Measurements from ENCODE around the gene BMP7. TPM values are rescaled to one million over a fixed set of nuclear protein-coding genes. Genes with fewer than 3 reads are reported as not detected.

BMP7 gene
- total and polyA plus RNA-seq, 11 donors = 0.72 to 12.3 (median 3.7) TPM

DNA sequence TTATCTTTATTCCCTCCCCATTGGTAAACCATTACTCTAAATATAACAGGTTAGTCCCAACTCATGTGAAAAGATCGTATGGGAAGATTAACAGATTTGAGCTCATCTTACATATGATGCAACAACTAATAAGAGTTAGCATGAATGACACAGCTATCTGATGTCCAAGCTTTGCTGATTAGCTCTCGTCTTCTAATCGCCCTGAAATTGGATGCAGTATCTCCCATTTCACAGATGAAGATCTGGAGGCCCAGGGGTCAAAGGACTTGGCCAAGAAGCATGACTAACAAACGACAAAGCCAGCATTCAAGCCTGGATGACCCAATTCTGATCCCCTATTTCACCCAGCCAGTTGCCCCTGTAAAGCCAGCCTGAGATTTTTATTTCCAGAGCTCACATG is 8.4 kb upstream of the BMP7 start:
- TF ChIP-seq POLR2A (IDR thresholded peaks at IDR 0.05) = no peak
- TF ChIP-seq, protein P1, sequence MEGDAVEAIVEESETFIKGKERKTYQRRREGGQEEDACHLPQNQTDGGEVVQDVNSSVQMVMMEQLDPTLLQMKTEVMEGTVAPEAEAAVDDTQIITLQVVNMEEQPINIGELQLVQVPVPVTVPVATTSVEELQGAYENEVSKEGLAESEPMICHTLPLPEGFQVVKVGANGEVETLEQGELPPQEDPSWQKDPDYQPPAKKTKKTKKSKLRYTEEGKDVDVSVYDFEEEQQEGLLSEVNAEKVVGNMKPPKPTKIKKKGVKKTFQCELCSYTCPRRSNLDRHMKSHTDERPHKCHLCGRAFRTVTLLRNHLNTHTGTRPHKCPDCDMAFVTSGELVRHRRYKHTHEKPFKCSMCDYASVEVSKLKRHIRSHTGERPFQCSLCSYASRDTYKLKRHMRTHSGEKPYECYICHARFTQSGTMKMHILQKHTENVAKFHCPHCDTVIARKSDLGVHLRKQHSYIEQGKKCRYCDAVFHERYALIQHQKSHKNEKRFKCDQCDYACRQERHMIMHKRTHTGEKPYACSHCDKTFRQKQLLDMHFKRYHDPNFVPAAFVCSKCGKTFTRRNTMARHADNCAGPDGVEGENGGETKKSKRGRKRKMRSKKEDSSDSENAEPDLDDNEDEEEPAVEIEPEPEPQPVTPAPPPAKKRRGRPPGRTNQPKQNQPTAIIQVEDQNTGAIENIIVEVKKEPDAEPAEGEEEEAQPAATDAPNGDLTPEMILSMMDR (IDR thresholded peaks at IDR 0.05) = no peak
- no peaks in the 10 kb centered on the region for H3K36me3 ChIP-seq
- no peak overlapping the region for H3K27ac ChIP-seq
- no peak overlapping the region for H3K4me3 ChIP-seq
- H3K4me1 ChIP-seq = no peaks in the 10 kb centered on the region
- intact Hi-C loops (cut with DNase I) = no loop called here
- ATAC-seq (no peak), DNase-seq (no peak)
- WGBS, 4 donors = 65 to 77% (median 71%) methylated on average over 4 of the region's 4 CpGs
- no peaks in the 10 kb centered on the region for H3K9me3 ChIP-seq
- peaks cover 0 to 28% (median 8%) of the 10 kb centered on the region in 9 donors for H3K27me3 ChIP-seq

DNA sequence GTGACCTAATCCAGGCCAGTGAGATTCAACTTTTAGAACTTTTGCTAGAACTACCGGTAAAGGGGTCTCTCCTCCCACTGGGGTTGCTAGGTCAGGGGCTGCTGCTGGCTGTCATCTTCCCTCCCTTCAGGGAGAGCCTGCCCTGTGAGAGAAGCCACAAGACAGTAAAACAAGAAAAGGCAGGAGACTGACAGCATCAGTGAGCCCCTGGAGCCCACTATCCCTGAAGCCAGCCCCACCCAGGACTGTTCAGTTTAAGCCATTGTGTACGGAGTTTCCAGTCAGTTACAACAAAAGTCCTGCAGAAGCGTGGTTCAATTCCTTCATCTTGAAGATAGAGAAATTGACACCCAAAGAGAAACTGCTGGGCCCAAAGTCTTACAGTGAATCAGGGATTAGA is 7.9 kb upstream of the BMP7 start:
- ATAC-seq = no peak

DNA sequence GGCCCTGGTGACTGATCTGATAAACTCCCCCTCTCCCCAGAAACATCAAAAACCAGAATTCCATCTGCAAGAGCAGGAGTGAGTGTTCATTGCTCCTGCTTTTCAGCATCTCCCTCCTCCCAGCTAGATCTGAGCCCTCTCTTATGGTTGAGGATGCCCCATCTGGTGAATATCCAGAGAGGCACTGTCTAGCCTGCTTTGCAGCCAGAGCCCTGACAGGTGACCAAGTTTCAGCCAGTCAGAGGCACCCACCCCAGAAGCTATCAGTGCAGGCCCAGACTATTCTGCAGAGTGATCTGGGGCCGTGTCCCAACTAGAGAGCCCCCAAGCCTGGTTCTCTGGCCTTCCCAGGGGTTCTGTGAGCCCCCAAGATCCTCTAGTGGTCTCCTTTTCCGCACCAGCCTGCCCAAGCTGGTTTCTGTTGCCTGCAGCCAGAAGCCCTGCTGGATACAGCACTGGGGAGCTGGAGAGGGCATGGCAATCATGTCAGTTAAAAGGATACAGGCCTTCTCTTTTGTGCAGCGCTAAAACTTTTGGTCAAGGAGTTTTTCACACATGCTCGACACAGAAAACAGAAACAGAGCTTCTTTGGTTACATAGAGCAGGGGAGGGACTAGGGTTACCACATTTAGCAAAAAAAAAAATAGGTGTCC is 6.6 kb upstream of the BMP7 start:
- 46 to 57% (median 51%) methylated on average over 4 of the region's 4 CpGs for WGBS, 4 donors
- Histone ChIP-seq H3K4me1 (no peaks in the 10 kb centered on the region), H3K4me3 (no peak overlapping the region), H3K27ac (no peak overlapping the region), H3K36me3 (no peaks in the 10 kb centered on the region), H3K27me3 (peaks cover 0 to 46% (median 19%) of the 10 kb centered on the region in 9 donors), H3K9me3 (no peaks in the 10 kb centered on the region)
- no peak for DNase-seq
- TF ChIP-seq, protein P1 (IDR thresholded peaks at IDR 0.05) = no peak
- TF ChIP-seq POLR2A (IDR thresholded peaks at IDR 0.05) = no peak
- ATAC-seq = peak in 2 of 4 donors; percentile 45 to 57
- intact Hi-C loops (cut with DNase I) = no loop called here

More for the DNA sequence above, 7.9 kb upstream of the BMP7 start:
- peaks cover 0 to 33% (median 9%) of the 10 kb centered on the region in 9 donors for H3K27me3 ChIP-seq
- no peaks in the 10 kb centered on the region for H3K9me3 ChIP-seq
- H3K4me1 ChIP-seq = no peaks in the 10 kb centered on the region
- no peak for DNase-seq
- no peaks in the 10 kb centered on the region for H3K36me3 ChIP-seq
- 73 to 91% (median 83%) methylated on average over 3 of the region's 3 CpGs for WGBS, 4 donors
- H3K27ac ChIP-seq = no peak overlapping the region
- intact Hi-C loops (cut with DNase I) = no loop called here
- no peak overlapping the region for H3K4me3 ChIP-seq
- TF ChIP-seq POLR2A (IDR thresholded peaks at IDR 0.05) = no peak

DNA sequence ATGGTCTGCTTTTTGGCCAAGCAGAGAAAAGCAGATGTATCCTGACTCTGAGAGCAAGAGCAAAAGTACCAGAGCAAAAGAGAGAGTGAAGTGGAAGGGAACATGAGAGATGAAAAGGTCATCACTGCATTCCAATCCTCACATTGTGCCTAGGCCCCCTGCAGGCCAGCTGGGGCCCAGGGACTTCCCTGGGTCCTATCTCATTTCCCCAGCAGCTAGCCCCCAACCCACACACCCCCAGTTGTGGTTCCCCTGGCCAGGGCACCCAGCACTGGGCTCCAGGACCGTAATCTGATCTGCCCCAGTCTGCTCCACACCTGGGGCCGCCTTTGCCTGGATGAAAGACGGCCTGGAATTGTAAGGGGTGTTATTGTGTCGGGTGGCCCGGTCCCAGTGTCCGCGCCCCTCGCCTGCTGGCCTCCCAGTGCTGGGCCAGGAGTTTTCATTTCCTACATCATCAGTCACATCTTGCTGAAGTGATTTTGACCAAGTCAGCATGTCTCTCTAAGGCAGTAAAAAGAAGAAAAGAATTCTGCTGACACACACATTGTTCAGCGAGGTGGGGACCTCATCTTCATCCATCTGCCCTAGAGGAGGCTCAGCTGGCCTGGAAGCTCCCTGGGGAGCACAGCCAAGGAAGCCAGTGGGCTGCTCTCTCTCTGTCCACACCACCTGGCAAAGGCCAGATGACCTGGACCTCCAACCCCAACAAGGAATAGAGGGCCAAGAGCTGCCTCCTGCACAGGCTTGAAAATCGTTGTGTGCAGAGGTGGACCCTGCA is 4.0 kb upstream of the BMP7 start:
- ATAC-seq (no peak), DNase-seq (no peak)
- peaks cover 0 to 16% (median 0%) of the 10 kb centered on the region in 12 donors for H3K4me1 ChIP-seq
- H3K4me3 ChIP-seq = no peak overlapping the region
- no peak for TF ChIP-seq POLR2A (IDR thresholded peaks at IDR 0.05)
- TF ChIP-seq, protein P1 (IDR thresholded peaks at IDR 0.05) = no peak
- no peak overlapping the region for H3K27ac ChIP-seq
- peaks cover 12 to 64% (median 34%) of the 10 kb centered on the region in 9 donors for H3K27me3 ChIP-seq
- 64 to 75% (median 70%) methylated on average over 10 of the region's 10 CpGs for WGBS, 4 donors
- intact Hi-C loops (cut with DNase I) = no loop called here
- H3K36me3 ChIP-seq = no peaks in the 10 kb centered on the region
- H3K9me3 ChIP-seq = no peaks in the 10 kb centered on the region
